Medulla oblongata (tissue), 1 donor: ENCODE data around the gene ZNF169.
"Not testable (repeated sequence)": the region's sequence is repeated elsewhere in the genome, so short reads cannot be mapped to it uniquely, and the experiment has no call there.

Source experiments
- DNase-seq: peaks from one replicate; pipeline ENCODE4 v3.0.0-alpha.2; 2015; ENCODE audit errors: extremely low spot score

Gene ZNF169

GRCh38 chr9:94259077-94259862, at the start of gene ZNF169:
TSS of gene ZNF169 (plus strand) at chr9:94259298. CDS start at chr9:94278813, 19,515 bp downstream.
- DNase-seq, result peak; percentile 91

DNA sequence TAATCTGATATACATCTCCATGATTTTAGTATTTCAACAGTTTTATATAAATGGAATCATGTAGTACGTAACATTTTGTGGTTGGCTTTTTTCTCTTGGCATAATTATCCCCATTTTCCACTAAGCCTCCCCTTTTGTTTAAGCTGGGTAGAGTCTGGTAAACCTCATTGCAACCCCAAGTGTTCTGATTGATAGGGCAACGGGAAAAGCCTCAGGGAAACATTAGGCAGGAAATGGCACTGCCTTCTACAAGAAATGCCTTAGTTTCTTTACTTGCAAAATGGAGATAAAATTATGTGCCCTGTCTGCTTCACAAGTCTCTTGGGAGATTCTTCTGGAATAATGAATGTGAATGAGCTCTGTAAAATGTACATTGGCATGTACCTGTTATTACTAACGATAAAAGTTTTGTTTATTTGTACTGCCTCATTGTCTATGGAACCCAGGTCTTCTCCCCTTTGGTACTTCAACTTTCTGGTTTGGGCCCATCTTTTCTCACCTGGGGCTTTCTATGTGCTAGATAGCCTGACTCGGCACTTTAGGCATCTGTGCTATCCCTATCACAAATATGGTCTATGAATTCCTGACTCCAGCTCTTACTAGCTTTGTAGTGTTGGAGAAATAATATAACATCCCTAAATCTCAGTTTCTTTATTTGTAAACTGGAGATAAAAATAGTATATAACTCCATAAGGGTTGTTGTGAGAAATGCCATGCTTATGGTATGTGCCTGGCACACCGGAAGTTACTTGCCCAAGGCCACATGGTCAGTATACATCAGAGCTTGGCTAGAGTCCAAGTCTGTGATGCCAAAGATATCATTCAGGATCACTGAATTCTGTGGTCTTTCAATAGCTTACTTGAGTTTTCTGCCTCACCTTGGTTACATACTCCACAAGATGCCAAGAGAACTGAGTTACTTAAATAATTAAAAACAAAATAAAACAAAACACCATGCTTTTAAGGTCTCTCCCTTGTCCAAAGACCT, 48.2 kb upstream of the ZNF169 start:
- no peak for DNase-seq

- DNase-seq, result no peak
These were observed 47.0 kb upstream of the ZNF169 start for GRCh38 chr9:94212091-94212490.

- DNase-seq, result no peak
These were observed 46.6 kb upstream of the ZNF169 start for GRCh38 chr9:94212531-94212930.

DNA sequence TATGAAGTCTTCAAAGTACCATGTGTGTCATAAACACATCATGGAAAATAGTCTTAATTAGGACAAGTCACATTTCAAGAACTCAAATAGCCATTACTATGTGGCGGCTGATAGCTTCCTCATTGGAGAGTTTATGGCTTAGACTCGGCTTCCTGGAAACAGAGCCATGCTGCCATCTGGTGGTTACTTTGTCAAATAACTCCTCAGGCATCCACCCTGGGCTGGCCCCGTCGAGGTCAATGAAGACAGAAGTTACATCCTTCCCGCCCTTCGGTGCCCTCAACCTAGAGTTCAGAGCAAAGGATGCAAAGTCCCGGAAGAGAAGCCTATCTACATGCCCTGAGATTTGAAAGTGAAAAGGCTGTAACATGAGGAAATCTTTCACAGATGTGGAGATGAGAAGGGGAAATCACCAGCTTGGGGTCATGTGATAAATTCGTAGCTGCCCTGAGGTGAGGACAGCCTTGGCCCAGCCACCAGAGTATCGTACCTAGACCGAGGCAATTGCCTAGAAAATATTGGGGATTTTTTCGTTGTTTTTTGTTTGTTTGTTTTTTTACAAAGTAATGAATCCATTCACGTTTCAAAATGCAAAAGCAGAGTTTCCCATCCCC, 45.5 kb upstream of the ZNF169 start:
- peak; percentile 93 for DNase-seq

DNA sequence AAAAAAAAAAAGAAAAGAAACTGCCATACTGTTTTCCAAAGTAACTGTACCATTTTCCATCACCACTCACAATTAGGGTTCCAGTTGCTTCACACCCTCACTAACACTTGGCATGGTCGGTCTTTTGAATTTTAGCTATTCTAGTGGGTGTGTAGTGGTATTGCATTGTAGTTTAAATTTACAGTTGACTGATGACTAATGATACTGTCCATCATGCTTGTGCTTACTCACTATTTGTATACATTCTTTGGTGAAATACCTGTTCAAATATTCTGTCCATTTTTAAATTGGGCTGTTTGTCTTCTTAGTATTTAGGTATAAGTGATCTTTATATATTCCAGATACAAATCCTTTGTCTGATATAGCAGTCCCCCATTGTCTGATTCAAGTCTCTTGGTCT, 36.2 kb upstream of the ZNF169 start:
- DNase-seq, result no peak

DNA sequence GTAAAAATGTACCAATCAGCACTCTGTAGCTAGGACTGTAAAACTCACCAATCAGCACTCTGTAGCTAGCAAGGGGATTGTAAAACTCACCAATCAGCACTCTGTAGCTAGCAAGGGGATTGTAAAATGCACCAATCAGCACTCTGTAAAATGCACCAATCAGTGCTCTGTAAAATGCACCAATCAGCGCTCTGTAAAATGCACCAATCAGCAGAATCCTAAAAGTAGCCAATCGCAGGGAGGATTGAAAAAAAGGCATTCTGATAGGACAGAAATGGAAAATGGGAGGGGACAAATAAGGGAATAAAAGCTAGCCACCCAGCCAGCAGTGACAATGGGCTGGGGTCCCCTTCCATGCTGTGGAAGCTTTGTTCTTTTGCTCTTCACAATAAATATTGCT, 33.7 kb upstream of the ZNF169 start:
- not testable (repeated sequence) for DNase-seq

DNA sequence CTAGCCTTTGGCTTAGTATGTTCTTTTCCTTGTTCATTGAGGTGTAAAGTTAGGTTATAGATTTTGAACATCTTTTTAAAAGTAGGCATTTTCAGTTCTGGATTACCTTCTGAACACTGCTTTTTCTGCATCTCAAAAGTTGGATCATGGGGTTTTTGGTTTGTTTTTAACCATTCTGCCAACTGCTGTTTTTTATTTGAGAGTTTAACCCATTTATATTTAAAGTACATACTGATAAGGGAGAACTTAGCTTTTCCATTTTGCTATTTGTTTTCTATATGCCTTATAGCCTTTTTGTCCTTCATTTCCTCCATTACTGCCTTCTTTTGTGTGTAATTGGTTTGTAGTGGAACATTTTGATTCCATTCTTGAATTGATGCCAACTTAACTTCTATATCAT, 30.5 kb upstream of the ZNF169 start:
- no peak for DNase-seq

DNA sequence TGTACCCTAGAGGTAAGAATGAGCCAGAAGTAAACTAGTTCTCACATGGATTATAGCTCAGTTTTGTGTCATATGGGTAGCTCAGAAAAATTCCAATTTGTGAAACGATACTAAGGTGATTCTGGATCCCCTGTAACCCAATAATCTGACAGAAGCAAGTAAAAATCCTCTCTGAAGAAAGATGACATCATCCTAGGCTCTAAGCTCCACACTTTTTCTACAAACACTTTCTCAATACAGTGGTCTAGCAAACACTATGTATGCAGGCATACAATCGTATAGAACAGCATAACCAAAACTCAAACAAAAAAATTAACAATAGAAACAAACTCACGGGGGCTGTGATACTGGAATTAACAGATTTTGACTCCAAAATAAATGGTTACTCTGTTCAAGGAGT, 26.7 kb upstream of the ZNF169 start:
- no peak for DNase-seq

GRCh38 chr9:94241098-94241497, 18.0 kb upstream of the ZNF169 start:
- not testable (repeated sequence) for DNase-seq

DNA sequence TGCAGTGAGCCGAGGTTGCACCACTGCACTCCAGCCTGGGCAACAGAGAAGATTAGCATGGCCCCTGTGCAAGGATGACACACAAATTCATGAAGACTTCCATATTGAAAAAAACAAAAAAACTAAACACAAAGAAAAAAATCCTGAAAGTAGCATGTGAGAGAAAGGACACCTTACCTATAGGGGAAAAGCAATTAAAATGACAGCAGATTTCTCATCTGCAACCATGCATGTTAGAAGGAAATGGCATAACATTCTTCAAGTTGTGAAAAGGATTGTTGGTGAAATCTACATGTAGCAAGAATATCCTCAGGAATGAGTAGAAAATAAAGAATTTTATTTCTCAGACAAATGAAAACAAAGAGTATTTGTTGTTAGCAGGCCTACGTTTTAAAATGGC, 13.4 kb upstream of the ZNF169 start:
- no peak for DNase-seq

DNA sequence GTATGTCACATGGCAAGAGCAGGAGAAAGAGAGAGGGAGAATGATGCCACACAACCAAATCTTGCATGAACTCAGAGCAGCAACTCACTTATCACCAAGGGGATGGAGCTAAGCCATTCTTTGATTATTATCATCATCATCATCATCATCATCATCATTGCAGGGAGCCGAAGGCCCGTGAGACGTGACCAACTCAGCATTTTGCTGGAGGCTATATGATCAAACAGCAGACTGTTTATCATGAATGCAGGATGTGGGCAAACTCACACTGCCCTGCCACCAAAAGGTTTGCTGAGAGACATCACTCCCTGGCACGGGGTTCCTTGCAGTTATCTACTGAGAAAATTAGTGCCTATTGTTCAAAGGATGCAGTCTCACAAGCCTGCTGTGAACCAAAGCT, 8.6 kb upstream of the ZNF169 start:
- DNase-seq, result no peak

DNA sequence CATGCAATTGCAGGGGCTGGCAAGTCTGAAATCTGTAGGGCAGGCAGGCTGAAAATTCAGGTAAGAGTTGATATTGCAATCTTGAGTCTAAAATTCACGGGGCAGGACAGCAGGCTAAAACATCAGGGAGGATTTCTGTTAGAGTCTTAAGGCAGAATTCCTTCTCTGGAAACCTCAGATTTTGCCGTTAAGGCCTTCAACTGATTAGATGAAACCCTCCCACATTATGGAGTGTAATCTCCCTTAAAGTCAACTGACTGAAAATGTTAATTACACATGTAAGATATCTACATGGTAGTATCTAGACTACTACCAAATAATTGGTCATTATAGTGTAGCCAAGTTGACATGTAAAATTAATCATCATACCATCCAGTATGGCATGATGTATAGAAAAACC, 3.1 kb upstream of the ZNF169 start:
- DNase-seq, result no peak

- DNase-seq, result not testable (repeated sequence)
These were observed 6.7 kb downstream of the ZNF169 start for GRCh38 chr9:94265626-94266402.

DNA sequence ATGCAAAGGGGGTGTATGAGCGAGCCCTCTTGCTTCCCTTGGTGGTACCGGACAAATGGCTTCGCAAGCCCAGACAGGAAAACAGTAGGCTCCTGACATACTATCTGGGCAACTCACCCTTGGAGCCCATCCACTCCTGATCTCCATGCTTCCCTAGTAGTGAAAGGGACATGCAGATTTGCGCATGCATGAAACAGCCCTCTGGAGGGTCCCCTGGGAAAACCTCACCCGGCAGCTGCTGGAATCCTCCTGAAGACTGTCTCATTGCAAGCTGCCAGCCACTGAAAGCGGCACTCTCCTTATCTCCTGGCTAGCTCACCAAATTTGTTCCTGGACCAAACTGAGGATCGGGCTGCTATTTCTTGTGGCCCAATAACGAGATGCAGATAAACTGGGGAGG, 10.2 kb downstream of the ZNF169 start:
- no peak for DNase-seq

GRCh38 chr9:94270009-94270408, 10.9 kb downstream of the ZNF169 start:
- no peak for DNase-seq

- not testable (repeated sequence) for DNase-seq
These were observed 17.9 kb downstream of the ZNF169 start for GRCh38 chr9:94277029-94277428.

DNA sequence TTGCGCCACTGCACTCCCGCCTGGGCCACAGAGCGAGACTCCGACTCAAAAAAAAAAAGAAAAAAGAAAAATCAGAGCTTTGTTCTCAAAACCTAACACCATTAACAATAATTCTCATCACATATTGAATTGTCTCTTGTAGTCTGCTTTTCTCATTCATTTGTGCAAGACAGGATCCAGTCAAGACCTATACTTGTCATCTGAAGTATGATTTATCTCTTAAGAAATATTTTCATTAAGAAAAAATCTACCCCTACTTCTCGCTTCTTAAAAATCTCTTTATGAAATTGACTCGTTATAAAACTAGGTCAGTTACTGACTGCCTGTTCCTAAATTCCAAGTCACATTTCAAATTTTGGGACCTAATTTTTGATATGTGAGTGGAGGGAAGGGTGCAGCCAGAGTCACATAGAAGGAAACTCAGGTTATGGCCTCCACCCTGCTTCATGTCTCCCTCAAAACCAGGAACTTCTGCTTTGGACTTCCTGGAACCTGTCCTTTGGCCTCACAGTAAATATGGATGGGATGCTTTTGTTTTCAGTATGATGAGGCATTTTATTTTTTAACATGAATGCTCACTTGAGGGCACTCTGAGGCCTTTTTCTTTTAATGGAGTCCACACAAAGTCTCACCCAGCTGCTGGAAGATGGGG, 18.9 kb downstream of the ZNF169 start:
- DNase-seq, result no peak

DNA sequence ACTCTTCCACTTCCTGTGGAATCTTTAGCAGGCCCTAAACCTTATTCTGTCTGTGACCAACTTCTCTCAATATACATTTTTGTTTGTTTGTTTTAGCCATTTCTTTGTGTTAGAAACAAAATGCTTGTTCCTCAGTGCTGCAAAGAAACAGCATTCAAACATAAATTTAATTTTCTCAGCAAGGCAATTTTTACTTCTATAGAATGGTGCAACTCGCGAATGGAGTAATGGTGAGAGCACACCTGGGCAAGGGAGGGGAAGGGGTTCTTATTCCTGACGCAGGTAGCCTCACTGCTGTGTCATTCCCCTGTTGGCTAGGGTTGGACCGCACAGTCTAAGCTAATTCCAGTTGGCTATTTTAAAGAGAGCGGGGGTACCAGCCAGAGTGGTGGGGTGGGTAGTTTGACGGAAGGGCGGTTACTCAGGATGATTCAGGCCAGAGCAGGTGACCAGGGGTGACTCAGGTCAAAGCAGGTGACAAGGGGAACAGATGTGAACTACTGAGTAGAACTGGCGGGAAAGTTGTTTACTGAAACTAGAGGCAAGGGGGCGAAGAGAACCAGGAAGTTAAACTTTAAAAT, 21.4 kb downstream of the ZNF169 start:
- DNase-seq, result no peak

DNA sequence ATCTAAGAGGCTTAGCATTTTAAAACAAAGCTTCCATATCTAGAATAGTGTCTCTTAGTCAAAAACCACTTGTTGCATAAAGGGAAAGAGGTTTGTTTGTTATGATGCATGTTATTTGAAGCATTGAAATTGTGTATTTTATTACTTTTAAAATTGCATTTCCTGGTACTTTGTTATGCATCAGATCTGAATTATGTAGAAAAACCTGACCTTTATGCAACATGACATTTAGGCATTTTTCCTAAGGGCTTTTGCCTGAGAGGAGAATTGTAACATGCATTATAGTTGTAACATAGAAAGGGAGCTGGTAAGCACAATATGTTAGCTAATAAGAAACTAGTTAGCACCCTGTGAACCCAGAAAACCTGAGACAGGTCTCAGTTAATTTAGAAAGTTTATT, 22.0 kb downstream of the ZNF169 start:
- no peak for DNase-seq

GRCh38 chr9:94286116-94286515, 27.0 kb downstream of the ZNF169 start:
- DNase-seq, result no peak
